Non-pigmented ciliary epithelial cell (primary cell): ENCODE measurements around the gene NEK4.

Experiments
- DNase-seq: peaks from one replicate; pipeline ENCODE4 v3.0.0-alpha.2; 2010; ENCODE audit warnings: low read depth

The NEK4 gene

GRCh38 chr3:52792961-52793695 is 22.4 kb upstream of the NEK4 start:
- no peak for DNase-seq

GRCh38 chr3:52792413-52792812 is 21.7 kb upstream of the NEK4 start:
- no peak for DNase-seq

DNA sequence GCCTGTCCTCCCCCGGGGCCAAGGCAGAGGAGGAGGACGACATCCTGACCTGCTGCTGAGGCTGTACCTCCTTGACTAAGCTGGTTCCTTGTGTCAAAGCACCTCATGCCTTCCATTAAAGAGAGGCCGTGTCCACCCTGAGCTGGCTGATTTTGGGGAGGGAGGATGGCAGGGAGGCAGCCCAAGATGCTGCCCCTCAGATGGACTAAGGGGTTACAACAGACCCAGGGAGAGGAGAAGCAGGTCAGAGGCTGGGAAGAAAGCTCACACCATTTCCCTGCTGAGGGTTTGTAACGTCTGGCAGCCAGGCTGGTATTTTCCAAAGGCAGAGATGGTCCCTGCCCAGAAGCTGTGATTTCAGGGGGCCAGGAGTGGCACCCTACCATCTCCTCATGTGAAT is 21.2 kb upstream of the NEK4 start:
- DNase-seq: no peak

- no peak for DNase-seq
Observed at GRCh38 chr3:52791366-52791765, 20.6 kb upstream of the NEK4 start.

- no peak for DNase-seq
Observed at GRCh38 chr3:52790741-52791140, 20.0 kb upstream of the NEK4 start.

GRCh38 chr3:52790337-52790736 is 19.6 kb upstream of the NEK4 start:
- no peak for DNase-seq

DNA sequence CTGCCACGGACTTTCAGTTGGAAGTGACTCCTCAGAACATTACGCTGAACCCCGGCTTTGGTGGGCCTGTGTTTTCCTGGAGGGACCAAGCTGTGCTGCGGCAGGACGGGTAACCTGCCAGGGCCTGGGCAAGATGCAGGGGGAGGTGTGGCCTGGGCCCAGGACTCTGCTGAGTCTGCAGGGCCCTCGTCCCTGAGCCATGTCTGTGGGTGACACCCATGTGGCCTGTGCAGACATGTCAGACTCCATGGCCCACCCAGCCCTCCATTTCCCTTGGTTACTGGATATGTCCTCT is 19.0 kb upstream of the NEK4 start:
- no peak for DNase-seq

DNA sequence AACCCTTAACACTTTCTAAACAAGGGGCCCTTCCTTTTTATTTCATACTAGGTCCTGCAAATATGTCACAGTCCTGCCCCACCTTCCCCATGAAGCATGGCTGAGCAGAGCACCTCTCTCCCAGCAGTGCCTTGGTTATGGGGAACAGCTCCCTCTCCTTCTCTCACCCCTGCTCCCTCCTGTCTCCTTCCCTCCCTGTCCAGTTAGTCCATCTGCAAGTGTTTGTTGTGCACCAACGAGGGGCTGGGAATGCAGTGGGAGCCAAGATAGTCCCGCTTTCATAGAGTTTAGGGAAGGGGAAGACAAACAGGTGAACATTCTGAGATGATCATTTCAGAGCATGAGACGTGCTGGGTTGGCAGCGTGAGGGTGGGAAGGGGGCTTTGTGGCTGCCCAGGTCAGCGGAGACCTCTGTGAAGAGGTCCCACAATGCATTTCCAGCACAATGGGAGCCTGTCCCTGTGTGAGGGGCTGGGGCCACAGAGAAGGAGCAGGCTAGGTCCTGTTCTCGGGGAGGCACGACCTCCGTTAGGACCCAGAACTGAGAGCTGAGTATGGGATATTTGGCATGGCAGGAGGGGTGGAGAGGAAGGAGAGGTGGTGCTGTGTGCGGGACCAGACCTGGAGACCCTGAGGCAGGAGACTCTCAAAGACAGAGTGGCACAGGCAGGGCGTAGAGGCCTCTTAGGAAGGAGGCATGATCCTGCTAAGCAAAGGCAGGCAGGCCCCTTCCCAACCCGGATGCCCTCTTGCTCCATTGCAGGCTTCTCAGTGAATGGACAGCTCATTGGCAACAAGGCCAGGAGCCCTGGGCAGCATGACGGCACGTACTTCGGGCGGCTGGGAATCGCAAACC is 18.4 kb upstream of the NEK4 start:
- DNase-seq: no peak

DNA sequence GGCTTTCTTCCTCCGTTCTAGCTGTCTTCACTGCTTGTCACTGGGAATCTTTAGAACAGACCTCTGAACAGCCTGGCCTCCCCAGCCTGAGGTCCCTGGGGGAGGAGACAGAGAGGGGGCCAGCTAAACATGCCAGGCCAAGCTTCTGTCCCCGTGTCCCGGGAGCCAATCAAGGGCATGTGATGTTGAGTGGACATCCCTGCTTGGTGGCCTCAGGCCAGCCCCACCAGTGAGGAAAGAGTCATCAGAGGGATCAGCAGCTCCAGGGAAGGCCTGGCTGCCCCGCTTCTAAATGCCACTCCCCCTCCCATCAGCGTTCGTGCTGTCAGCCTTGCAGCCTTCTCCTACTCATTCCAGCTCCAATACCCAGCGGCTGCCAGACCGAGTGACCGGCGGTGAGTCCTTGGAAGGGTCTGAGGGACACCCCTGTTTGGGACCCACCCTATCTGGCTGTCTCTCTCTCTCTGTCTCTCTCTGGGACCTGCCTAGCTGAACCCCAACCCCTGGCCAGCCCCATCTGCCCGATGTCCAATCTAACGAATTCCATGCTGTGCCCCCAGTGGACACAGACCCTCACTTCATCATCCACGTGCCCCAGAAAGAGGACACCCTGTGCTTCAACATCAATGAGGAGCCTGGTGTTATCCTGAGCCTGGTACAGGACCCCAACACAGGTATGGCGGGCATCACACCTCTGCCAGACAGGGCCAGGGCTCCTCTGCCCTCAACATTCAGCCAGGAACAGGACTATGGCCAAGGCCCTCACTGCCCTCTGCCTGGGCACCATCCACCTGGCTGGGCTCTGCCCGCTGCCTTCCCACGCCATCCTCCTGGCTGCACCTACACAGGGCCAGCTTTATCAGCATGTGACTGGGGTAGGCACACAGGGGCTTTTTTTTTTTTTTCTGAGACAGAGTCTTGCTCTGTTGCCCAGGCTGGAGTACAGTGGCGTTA is 17.2 kb upstream of the NEK4 start:
- no peak for DNase-seq

DNA sequence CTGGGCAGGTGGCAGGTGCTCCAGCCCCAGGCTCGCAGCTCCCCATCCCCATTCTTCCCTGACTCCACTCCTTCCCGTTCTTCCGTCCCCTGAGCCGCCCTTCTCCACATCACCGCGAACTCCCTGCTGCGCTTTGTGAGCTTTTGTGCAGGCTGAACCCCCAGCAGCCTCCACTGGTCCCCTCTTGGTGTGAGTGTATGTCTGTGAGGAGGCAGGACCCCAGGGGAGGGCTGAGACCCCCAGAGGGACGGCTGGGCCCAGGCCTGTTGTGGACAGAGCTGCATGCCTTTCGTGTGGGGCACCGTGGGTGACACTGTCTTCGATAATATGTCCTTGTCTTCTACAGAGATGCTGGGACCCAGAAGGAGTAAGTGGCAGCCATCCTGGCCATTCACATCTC is 16.5 kb upstream of the NEK4 start:
- no peak for DNase-seq

DNA sequence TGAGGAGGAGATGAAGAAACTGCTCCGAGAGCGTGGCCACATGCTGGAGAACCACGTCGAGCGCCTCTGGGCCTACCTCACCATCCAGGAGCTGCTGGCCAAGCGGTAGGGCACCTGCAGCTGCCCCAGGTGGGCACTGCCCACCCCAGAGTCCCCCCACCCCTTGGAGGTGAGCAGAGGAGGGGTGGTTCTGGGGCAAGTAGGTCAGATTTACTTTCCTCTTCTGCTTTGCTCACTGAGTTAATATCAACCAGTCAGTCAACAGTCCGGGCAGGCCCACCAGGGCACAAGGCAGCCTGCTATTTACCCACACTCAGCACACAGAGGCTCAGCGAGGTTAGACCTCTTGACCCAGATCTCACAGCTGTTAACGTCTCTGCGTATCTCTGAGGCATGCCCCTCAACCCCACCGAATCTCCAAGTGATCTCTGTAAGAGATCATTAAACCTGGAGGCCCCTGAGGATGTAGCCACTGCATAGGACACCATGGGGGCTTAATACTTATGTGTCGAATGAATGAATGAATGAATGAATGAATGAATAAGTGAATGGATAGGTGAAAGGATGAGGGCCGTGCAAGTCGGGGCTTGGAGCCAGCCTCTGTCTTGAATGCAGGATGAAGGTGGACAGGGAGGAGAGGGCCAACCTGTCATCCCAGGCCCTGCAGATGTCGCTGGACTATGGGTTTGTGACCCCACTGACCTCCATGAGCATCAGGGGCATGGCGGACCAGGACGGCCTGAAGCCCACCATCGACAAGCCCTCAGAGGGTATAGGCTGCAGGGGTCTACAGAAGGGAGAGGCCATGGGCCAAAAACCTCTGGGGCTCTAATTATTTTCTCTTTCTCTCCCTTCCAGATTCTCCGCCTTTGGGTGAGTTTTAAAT is 15.8 kb upstream of the NEK4 start:
- DNase-seq: no peak

DNA sequence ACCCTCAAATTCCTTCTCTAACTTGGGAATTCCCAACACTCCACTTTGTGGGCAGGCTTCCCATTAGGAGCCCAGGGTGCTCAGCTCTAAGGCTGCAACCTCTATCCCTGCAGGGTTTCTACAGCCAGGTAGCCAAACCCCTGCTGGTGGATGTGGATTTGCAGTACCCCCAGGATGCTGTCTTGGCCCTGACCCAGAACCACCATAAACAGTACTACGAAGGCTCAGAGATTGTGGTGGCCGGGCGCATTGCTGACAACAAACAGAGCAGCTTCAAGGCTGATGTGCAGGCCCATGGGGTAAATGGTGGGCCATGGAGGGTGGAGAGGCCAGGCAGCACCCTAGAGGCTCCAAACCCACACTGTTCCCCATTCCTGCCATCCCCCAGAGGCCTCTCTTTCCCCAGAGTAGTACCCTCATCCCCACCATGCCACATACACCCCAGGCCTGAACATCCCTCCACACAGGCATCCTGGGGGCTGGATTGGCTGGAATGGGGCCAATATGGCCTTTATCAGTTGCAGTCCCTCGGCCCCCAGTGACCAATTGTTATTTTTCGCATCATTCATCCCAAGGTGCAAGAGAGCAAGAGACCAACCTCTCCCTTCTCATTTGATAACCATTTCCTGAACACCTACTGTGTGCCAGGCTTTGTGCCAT is 14.3 kb upstream of the NEK4 start:
- no peak for DNase-seq

GRCh38 chr3:52784021-52784621 is 13.4 kb upstream of the NEK4 start:
- DNase-seq: no peak

- no peak for DNase-seq
Observed at GRCh38 chr3:52783211-52783555, 12.4 kb upstream of the NEK4 start.

DNA sequence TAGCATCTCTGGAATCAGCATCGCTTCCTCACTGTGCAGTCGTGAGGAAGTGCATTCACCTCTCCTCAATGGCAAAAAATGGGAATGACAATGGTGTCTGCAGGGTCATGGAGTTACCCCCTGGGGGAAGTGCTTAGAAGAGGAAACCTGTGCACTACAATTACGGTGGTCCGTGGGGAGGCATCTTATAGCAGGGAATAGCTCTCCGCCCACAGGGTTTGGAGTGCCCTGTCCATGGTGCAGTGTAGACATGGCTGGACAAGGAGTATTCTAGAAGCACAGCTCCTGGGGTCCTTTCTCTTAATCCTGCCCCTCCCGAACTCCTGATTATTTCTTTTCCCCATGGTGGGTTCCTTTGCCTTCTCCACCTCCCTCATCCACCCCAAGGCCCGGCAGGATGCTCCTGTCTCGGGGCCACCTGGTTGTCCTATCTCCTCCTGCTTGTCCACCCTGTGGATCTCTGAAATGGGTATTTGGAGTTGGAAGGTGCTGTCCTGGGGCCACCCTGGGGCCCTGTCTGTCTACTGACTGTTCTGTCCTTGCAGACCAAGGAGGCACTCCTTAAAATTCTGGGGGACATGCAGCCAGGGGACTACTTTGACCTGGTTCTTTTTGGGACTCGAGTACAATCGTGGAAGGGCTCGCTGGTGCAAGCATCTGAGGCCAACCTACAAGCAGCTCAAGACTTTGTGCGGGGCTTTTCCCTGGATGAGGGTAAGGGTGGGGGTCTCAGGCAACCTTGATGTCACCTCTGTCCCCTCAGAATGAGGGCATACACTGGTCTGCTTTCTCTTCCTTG is 11.9 kb upstream of the NEK4 start:
- no peak for DNase-seq

DNA sequence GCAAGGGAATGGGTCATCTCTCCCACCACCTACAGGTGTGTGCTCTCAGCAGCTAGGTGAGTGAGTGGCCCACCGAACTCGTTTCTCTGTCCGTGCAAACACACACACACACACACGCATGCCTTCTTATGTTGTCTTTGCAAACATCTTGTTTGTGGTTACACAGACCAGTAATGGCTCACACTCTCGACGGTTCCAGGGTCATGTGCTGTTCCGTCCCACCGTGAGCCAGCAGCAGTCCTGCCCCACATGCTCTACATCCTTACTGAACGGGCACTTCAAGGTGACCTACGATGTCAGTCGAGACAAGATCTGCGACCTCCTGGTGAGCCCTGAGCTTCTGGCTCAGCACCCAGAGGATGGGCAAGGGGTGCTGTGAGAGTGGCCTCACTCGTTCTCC is 11.0 kb upstream of the NEK4 start:
- no peak for DNase-seq

DNA sequence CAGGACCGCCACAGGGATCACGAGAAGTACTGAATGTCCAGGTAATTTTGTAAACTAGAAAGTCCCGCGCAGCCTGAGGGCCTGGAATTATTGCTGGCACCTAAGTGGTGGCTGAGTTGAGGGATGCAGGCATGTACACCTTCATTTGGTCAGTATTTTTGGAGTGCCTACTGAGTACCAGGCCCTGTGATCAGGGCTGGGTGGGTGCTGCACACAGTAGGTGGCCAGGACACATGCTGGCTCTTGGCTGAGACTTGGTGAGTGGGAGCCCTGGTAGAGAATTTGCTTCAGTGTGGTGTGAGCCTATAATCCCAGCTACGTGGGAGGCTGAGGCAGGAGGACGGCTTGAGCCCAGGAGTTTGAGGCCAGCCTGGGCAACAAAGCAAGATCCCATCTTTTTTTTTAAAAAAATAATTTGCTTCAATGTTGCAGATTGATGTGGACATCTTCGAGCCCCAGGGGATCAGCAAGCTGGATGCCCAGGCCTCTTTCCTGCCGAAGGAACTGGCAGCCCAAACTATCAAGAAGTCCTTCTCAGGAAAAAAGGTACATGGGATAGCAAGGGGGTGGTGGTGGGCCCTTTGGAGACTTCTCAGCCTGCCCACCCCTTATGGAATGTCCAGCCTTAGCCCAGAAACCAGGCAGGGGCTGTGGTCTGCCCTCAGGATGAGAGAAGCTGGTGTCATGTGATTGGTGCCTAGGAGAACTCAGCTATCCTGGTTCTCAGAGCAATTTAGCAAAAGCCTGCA is 9.3 kb upstream of the NEK4 start:
- DNase-seq: no peak

GRCh38 chr3:52779011-52779836 is 8.5 kb upstream of the NEK4 start:
- DNase-seq: no peak
